Activated T-cell treated with anti-CD3 and anti-CD28 coated beads, Interleukin-2, amount 50 U/mL, for 48 hours (primary cell): Measurements from ENCODE around the gene MPIG6B.

Source experiments
- DNase-seq, 2 experiments: peaks; one replicate each; pipeline ENCODE4 v3.0.0-alpha.2; 2020

Gene MPIG6B

GRCh38 chr6:31739639-31740396, 16.6 kb downstream of the MPIG6B start, which contains the start of gene MSH5:
TSS of gene MSH5 (plus strand) at chr6:31740005. CDS start at chr6:31740467, 462 bp downstream.
- peak; percentile 97 to 98 for DNase-seq

- DNase-seq = peak in 1 of 2 experiments; percentile 35
These were observed 17.4 kb downstream of the MPIG6B start for GRCh38 chr6:31740397-31741223.

- no peak for DNase-seq
These were observed 18.6 kb downstream of the MPIG6B start for GRCh38 chr6:31741815-31742214.

GRCh38 chr6:31742894-31743293, 19.7 kb downstream of the MPIG6B start:
- DNase-seq = no peak

GRCh38 chr6:31744422-31744821, 21.2 kb downstream of the MPIG6B start:
- no peak for DNase-seq

- no peak for DNase-seq
These were observed 26.3 kb downstream of the MPIG6B start for GRCh38 chr6:31749301-31750036.

- DNase-seq = no peak
These were observed 27.3 kb downstream of the MPIG6B start for GRCh38 chr6:31750411-31751022.

- no peak for DNase-seq
These were observed 29.7 kb downstream of the MPIG6B start for GRCh38 chr6:31752739-31753319.

GRCh38 chr6:31758281-31758680, 35.1 kb downstream of the MPIG6B start:
- DNase-seq = no peak

GRCh38 chr6:31760790-31761189, 37.6 kb downstream of the MPIG6B start:
- DNase-seq = no peak

GRCh38 chr6:31761343-31761742, 38.2 kb downstream of the MPIG6B start:
- no peak for DNase-seq

GRCh38 chr6:31762356-31762755, 39.2 kb downstream of the MPIG6B start, which contains the start of gene SAPCD1:
TSS of gene SAPCD1 (plus strand) at chr6:31762656. CDS start at chr6:31763055, 399 bp downstream.
- no peak for DNase-seq

GRCh38 chr6:31762878-31763618, 39.9 kb downstream of the MPIG6B start:
- no peak for DNase-seq

GRCh38 chr6:31763619-31763940, 40.4 kb downstream of the MPIG6B start:
- DNase-seq = no peak

GRCh38 chr6:31764198-31764597, 41.0 kb downstream of the MPIG6B start:
- no peak for DNase-seq

- no peak for DNase-seq
These were observed 42.4 kb downstream of the MPIG6B start for GRCh38 chr6:31765559-31765909.

GRCh38 chr6:31765910-31766794, 43.0 kb downstream of the MPIG6B start:
- DNase-seq = no peak

- no peak for DNase-seq
These were observed 44.0 kb downstream of the MPIG6B start for GRCh38 chr6:31767096-31767645.

GRCh38 chr6:31768363-31769257, 45.4 kb downstream of the MPIG6B start:
- DNase-seq = no peak
